ENCODE measurements around the gene RASL10B.
A peak's percentile ranks its signal among the peaks of the same experiment; 100 is the strongest.

Gene RASL10B

DNA sequence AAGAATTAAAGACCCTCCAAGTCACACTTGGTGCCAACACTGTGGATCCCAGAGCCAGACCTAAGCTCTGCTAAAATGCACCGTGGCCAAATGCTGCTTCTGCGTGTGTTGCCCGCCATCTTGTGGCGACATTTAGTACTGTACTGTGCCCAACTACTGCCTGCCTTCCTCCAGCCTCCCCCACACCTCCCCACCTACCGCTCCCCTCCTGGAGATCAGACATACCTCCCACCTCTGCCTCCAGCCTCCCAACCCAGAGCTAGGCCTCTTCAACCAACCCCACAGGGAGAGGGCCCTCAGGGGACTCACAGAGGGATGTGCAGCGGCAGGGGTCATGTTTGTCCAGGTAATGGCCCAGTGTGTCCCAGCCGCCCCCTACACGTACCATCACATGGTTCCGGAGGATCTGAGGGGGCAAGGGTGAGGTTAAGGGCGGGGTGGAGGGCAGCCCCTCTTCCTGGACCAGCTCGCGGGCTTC, 16.1 kb downstream of the RASL10B start:
- no peak overlapping the region for H2AFZ ChIP-seq (ENCODE audit: low read depth, low read length, severe bottlenecking)
- H3K79me2 ChIP-seq (ENCODE audit: insufficient read depth, low read length): no peaks in the 10 kb centered on the region
- H3K4me3 ChIP-seq (ENCODE audit: insufficient read depth, low read length, poor library complexity, severe bottlenecking): no peak overlapping the region
- no peaks in the 10 kb centered on the region for H3F3A ChIP-seq (ENCODE audit: insufficient read depth)
- TF ChIP-seq, protein P1, sequence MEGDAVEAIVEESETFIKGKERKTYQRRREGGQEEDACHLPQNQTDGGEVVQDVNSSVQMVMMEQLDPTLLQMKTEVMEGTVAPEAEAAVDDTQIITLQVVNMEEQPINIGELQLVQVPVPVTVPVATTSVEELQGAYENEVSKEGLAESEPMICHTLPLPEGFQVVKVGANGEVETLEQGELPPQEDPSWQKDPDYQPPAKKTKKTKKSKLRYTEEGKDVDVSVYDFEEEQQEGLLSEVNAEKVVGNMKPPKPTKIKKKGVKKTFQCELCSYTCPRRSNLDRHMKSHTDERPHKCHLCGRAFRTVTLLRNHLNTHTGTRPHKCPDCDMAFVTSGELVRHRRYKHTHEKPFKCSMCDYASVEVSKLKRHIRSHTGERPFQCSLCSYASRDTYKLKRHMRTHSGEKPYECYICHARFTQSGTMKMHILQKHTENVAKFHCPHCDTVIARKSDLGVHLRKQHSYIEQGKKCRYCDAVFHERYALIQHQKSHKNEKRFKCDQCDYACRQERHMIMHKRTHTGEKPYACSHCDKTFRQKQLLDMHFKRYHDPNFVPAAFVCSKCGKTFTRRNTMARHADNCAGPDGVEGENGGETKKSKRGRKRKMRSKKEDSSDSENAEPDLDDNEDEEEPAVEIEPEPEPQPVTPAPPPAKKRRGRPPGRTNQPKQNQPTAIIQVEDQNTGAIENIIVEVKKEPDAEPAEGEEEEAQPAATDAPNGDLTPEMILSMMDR (IDR thresholded peaks at IDR 0.05; ENCODE audit: insufficient read depth, low read length, poor library complexity, severe bottlenecking): peak; percentile 54
- no peak for TF ChIP-seq EZH2phosphoT487 (conservative IDR thresholded peaks at IDR 0.05; ENCODE audit: low read length)
- H3K9me2 ChIP-seq (replicated peaks; ENCODE audit: insufficient read depth, low read length): no peaks in the 10 kb centered on the region
- H3K9me3 ChIP-seq (ENCODE audit: insufficient read depth, low read length): no peaks in the 10 kb centered on the region
- H3K36me3 ChIP-seq (ENCODE audit: low read length): no peaks in the 10 kb centered on the region
- H3K9ac ChIP-seq (ENCODE audit: low read length): no peak overlapping the region
- H3K27me3 ChIP-seq (ENCODE audit: low read length): no peaks in the 10 kb centered on the region
- H3K4me2 ChIP-seq (ENCODE audit: low read depth, low read length, poor library complexity, severe bottlenecking): no peak overlapping the region
- no peaks in the 10 kb centered on the region for H4K20me1 ChIP-seq (ENCODE audit: low read depth, low read length)
- H3K27ac ChIP-seq (ENCODE audit: low read depth, low read length): no peak overlapping the region

DNA sequence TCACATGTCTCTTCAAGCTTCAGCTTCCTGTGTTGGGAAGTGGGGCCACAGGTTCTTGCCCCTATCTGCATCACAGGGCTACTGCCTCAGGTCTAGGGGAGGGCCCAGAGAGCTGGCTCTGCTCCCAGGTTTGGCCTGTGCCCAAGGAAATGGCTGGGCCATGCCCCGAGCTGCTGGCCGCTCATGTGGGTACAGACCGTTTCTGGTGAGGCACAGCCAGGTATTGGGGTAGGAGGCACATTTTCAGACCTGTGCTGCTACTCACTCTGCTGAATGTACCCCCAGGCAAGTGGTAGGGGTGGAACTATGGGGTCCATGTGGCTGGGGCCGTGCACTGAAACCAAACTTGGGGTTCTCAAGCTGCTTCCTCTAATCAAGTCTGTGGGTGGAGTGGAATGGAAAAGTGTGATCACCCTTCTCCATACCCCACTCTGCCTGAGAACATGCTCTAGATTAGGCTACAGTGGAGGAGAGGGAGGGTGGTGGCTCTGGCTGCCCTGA, 17.0 kb downstream of the RASL10B start:
- H3K27me3 ChIP-seq (ENCODE audit: low read length): no peaks in the 10 kb centered on the region
- H3K27ac ChIP-seq (ENCODE audit: low read depth, low read length): no peak overlapping the region
- no peak overlapping the region for H3K4me3 ChIP-seq (ENCODE audit: insufficient read depth, low read length, poor library complexity, severe bottlenecking)

DNA sequence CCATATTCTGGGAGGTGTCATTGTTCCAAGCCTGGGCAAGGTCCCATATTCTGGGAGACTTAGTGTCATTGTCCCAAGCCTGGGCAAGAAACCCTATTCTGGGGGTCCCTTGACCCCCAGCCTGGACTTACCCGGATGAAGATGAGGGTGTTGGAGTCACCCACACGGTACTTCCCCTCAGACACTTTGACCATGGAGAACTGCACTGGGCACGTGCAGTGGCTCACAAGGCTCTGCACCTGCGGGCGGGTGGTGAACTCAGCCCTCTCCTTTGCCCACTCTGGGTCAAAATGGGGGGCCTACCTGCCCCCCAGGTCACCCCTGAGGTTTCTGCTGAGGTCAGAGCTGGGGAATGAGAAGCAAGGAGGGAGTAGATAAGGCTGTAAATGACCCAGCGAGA, 17.5 kb downstream of the RASL10B start:
- H3K4me2 ChIP-seq (ENCODE audit: low read depth, low read length, poor library complexity, severe bottlenecking): no peak overlapping the region
- TF ChIP-seq, protein P1 (IDR thresholded peaks at IDR 0.05; ENCODE audit: insufficient read depth, low read length, poor library complexity, severe bottlenecking): no peak
- no peak for TF ChIP-seq EZH2phosphoT487 (conservative IDR thresholded peaks at IDR 0.05; ENCODE audit: low read length)
- no peaks in the 10 kb centered on the region for H3K9me2 ChIP-seq (replicated peaks; ENCODE audit: insufficient read depth, low read length)
- no peak overlapping the region for H3K9ac ChIP-seq (ENCODE audit: low read length)
- no peaks in the 10 kb centered on the region for H3K9me3 ChIP-seq (ENCODE audit: insufficient read depth, low read length)
- H3K27ac ChIP-seq (ENCODE audit: low read depth, low read length): no peak overlapping the region
- no peaks in the 10 kb centered on the region for H3K79me2 ChIP-seq (ENCODE audit: insufficient read depth, low read length)
- no peaks in the 10 kb centered on the region for H3F3A ChIP-seq (ENCODE audit: insufficient read depth)
- no peaks in the 10 kb centered on the region for H4K20me1 ChIP-seq (ENCODE audit: low read depth, low read length)
- no peaks in the 10 kb centered on the region for H3K36me3 ChIP-seq (ENCODE audit: low read length)
- H3K27me3 ChIP-seq (ENCODE audit: low read length): no peaks in the 10 kb centered on the region
- no peak overlapping the region for H2AFZ ChIP-seq (ENCODE audit: low read depth, low read length, severe bottlenecking)
- no peak overlapping the region for H3K4me3 ChIP-seq (ENCODE audit: insufficient read depth, low read length, poor library complexity, severe bottlenecking)

More for the DNA sequence above, 17.0 kb downstream of the RASL10B start:
- no peak for TF ChIP-seq EZH2phosphoT487 (conservative IDR thresholded peaks at IDR 0.05; ENCODE audit: low read length)
- TF ChIP-seq, protein P1 (IDR thresholded peaks at IDR 0.05; ENCODE audit: insufficient read depth, low read length, poor library complexity, severe bottlenecking): no peak
- Histone ChIP-seq H3K9me3 (ENCODE audit: insufficient read depth, low read length) (no peaks in the 10 kb centered on the region), H3K79me2 (ENCODE audit: insufficient read depth, low read length) (no peaks in the 10 kb centered on the region), H3F3A (ENCODE audit: insufficient read depth) (no peaks in the 10 kb centered on the region), H4K20me1 (ENCODE audit: low read depth, low read length) (no peaks in the 10 kb centered on the region), H3K9me2 (replicated peaks; ENCODE audit: insufficient read depth, low read length) (no peaks in the 10 kb centered on the region), H3K36me3 (ENCODE audit: low read length) (no peaks in the 10 kb centered on the region), H3K4me2 (ENCODE audit: low read depth, low read length, poor library complexity, severe bottlenecking) (no peak overlapping the region), H2AFZ (ENCODE audit: low read depth, low read length, severe bottlenecking) (no peak overlapping the region), H3K9ac (ENCODE audit: low read length) (no peak overlapping the region)

Data from SU-DHL-6 (cell line).